Measurements from ENCODE around the gene TSPAN4.
A peak's percentile ranks its signal among the peaks of the same experiment; 100 is the strongest.

The TSPAN4 gene

DNA sequence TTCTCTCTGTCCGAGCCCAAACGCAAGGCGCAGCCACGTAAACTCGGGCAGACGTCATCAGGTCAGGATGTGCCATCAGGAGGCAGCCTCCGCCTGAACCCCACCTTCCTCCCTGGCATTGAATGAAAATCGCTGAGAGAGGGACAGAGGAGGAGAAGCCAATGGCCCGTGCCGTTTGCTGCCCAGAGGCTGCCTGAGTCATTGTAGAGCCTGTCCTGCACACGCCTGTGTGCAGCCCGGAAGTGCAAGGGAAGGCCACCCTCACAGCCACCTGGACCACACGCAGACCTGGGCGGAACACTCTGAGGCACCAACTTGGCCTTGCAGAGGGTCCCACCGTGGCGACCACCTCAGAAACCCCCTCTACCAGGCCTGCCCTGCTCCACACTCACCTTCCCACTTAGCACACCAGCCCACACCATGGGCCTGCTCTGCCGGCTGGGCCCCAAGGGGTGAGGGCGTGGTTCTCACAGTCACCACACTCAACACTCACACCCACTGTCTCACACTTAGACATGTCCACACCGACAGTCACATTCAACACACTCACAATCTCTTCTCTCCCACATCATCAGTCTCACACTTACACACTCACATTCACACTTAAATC lies 58.9 kb downstream of the TSPAN4 start:
- in situ Hi-C loops (cut with HindIII; ENCODE audit: low pct_unique_long_range_greater_than_20kb, low sequenced_read_pairs): no loop called here
- no peak for TF ChIP-seq JUND (IDR thresholded peaks at IDR 0.05; ENCODE audit: low read depth)
- DNase-seq (ENCODE audit: low read depth in 1 of 2, low spot score in 1 of 2): no peak

DNA sequence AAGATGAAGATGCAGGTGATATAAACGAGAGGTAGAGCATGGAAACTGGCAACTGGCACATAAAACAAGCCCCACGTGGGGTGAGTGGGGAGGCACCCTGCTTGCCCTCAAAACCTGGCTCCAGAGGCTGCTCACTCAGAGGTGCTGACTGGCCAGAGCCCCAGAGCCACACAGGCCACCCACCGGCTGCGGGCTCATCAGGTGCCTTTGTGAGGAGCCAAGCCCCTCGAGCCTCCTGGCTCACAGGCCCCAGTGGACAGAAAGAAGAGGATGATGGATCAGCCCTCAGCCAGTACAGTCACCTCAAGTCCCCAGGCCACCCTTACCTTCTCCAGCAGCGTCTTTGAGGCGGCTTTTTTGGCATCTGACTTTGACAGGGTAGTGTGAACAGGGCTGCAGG lies 61.7 kb downstream of the TSPAN4 start:
- in situ Hi-C loops (cut with HindIII; ENCODE audit: low pct_unique_long_range_greater_than_20kb, low sequenced_read_pairs): no loop called here
- no peak for TF ChIP-seq JUND (IDR thresholded peaks at IDR 0.05; ENCODE audit: low read depth)
- DNase-seq (ENCODE audit: low read depth in 1 of 2, low spot score in 1 of 2): no peak

DNA sequence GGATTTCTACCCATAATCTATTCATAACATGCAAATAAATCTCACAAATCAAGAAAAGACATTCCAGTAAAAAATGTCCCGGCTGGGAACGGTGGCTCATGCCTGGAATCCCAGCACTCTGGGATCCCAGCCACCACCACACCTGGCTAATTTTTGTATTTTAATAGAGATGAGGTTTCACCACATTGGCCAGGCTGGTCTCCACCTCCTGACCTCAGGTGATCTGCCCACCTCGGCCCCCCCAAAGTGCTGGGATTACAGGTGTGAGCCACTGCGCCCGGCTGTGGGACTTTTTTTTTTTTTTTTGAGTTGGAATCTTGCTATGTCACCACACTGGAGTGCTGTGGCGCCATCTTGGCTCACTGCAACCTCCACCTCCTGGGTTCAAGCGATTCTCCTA lies 63.3 kb downstream of the TSPAN4 start:
- in situ Hi-C loops (cut with HindIII; ENCODE audit: low pct_unique_long_range_greater_than_20kb, low sequenced_read_pairs): no loop called here
- no peak for DNase-seq (ENCODE audit: low read depth in 1 of 2, low spot score in 1 of 2)
- TF ChIP-seq JUND (IDR thresholded peaks at IDR 0.05; ENCODE audit: low read depth): no peak

DNA sequence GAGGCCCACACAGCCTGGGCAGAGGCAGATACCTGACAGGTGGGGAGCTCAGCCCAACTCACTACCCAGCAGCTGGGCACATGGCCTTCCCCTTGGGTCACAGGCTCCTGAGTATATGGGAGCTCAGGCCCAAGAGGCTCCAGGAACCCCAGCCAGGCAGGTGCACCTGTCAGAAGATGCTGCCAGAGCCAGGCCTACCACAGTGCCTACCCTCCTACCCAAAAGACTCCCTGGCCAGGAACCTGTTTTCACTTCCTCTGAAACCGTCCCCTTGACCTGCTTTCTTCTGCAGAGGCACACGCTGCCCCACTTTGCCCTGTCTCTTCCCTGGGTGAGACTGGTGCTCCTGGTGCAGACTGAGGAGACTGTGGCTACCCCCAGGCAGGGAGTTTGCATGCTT lies 65.0 kb downstream of the TSPAN4 start:
- in situ Hi-C loops (cut with HindIII; ENCODE audit: low pct_unique_long_range_greater_than_20kb, low sequenced_read_pairs): no loop called here
- DNase-seq (ENCODE audit: low read depth in 1 of 2, low spot score in 1 of 2): no peak
- TF ChIP-seq JUND (IDR thresholded peaks at IDR 0.05; ENCODE audit: low read depth): no peak

DNA sequence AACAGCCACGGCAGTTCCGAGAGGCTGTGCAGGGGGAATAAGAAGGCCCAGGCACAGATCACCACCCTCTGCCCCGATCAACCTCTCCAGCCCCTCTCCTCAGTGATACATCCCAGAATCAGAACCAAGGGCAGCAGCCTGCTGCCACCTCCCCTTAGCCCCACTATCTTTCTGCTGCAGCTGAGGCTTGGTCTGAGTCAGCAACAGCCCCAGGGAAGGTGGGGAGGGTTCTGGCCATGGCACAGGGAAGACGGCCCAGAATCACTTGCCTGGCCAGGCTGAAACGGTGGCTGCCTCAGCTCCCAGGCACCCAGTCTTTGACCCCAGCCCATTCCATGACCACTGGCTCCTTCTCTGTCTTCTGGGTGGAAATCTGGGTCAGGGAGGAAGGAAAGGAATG lies 65.6 kb downstream of the TSPAN4 start:
- no peak for DNase-seq (ENCODE audit: low read depth in 1 of 2, low spot score in 1 of 2)
- TF ChIP-seq JUND (IDR thresholded peaks at IDR 0.05; ENCODE audit: low read depth): no peak
- in situ Hi-C loops (cut with HindIII; ENCODE audit: low pct_unique_long_range_greater_than_20kb, low sequenced_read_pairs): no loop called here

DNA sequence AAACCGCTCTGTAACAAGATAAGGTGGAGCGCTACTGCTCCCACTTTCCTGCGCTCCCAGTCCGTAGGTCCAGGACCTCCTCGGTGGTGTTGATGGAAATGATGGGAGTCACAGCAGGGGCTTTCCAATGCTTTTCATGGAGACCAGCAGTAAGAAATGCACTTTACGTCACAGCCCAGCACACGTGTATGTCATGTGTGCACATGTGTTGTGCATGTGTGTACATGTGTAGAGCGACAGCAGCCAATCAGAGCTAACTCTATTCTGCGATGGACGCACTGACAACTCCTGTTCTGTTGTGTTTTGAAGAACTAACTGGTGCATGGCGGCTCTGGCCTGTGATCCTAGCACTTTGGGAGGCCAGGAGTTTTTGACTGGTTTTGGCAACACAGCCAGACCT lies 66.8 kb downstream of the TSPAN4 start:
- in situ Hi-C loops (cut with HindIII; ENCODE audit: low pct_unique_long_range_greater_than_20kb, low sequenced_read_pairs): no loop called here
- no peak for DNase-seq (ENCODE audit: low read depth in 1 of 2, low spot score in 1 of 2)
- TF ChIP-seq JUND (IDR thresholded peaks at IDR 0.05; ENCODE audit: low read depth): no peak

DNA sequence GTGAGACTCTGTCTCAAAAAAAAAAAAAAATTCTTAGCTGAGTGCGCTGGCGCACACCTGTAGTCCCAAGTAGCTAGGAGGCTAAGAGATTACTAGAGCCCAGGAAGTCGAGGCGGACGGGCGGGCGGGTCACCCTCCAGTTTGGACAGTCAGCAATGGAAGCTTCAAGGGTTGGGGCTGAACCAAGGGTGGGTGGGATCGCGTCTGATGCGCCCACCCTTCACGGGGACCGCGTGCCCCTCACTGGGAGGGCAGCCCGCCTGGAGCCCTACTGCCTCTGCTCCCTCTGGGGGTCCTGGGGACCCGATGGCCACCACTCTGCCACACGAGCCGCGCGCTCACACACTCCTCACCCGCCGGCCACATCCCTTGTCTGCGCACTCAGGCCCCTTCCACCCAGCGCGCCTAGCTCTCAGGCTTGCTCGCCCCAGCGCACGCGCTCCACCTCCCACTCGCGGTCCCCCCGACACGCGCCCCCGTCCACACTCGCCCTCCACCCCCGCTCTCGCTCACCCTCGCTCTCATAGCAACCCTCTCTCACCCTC lies 67.5 kb downstream of the TSPAN4 start:
- in situ Hi-C loops (cut with HindIII; ENCODE audit: low pct_unique_long_range_greater_than_20kb, low sequenced_read_pairs): no loop called here
- no peak for DNase-seq (ENCODE audit: low read depth in 1 of 2, low spot score in 1 of 2)
- no peak for TF ChIP-seq JUND (IDR thresholded peaks at IDR 0.05; ENCODE audit: low read depth)

DNA sequence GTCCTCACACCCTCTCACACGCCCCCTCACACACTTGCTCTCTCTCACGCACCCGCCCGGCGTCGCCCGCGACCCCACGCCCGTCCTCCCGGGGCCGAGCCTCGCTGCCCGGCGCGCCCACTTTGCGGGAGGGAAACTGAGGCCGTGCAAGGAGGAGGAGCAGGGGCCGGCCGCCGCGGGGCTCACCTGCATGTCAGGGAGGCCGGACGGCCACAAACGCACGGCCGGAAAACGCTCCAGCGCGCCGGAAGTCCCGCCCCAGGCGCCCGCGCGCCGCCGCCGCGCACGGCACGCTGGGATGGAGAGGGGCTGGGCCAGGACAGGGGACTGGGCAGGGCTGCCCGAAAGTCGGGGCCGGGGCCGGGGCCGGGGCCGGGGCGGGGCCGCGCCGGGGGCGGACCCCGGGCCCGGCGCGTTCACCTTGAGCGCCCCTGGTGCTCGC lies 68.0 kb downstream of the TSPAN4 start, which contains the start of gene CHID1:
TSS of gene CHID1 (minus strand) at position 222 of the 442 bp plus-strand sequence. CDS start 5,994 bp downstream, outside the sequence.
- TF ChIP-seq JUND (IDR thresholded peaks at IDR 0.05; ENCODE audit: low read depth): no peak
- in situ Hi-C loops (cut with HindIII; ENCODE audit: low pct_unique_long_range_greater_than_20kb, low sequenced_read_pairs): no loop called here
- DNase-seq (ENCODE audit: low read depth in 1 of 2, low spot score in 1 of 2): peak; percentile 87 to 90

DNA sequence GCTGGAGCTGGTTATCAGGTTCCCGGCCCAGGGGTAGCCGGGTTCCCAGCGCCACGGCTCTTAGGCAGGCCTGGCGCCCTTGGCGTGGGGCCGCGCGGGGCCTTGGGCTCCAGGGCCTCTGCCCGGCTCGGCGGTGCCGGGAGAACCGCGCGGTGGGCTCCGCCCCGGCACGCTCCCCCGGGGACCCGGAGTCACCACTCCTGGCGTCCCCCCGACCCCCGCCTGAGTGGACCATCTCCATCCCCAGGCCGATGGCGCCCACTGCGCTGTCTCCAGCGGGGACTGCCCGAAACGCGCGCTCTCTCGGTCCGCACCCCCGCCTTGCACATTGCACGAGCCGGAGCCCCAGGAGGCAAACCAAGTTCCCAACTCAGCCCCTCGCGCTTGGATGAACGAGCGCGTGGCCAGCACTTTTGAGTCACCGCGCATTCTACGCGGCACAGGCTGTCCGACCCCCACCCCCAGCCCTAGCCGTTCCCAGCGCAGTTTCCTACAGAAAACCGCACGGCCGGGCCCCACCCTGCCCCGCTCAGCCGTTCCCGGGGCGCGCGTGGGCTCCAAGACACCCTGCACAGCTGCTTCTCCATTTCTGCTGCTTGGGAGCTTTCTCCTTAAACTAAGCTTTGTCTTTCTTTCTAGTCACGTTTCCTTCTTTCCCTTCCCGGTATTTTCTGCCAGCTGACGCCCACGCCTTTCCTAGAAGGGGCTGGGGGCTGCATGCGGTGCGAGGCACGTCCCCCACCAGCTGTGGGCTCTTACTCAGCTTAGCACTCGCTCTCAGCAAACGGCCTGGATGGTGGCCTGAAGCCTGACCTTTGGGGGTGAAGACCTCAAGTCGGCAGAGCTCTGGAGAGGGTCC lies 68.6 kb downstream of the TSPAN4 start:
- DNase-seq (ENCODE audit: low read depth in 1 of 2, low spot score in 1 of 2): peak in 1 of 2 experiments; percentile 19
- in situ Hi-C loops (cut with HindIII; ENCODE audit: low pct_unique_long_range_greater_than_20kb, low sequenced_read_pairs): no loop called here
- TF ChIP-seq JUND (IDR thresholded peaks at IDR 0.05; ENCODE audit: low read depth): no peak

DNA sequence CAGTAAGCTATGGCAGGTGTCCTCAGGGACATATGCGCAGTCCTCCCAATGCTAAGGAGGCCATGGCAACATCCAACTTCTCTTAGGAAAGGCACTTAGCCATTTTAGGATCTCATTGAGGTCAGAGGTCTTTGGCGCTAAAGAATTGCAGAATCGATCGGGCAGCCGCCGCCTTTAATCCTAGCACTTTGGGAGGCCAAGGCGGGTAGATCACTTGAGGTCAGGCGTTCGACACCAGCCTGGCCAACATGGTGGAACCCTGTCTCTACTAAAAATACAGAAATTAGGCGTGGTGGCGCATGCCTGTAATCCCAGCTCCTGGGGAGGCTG lies 69.2 kb downstream of the TSPAN4 start:
- TF ChIP-seq JUND (IDR thresholded peaks at IDR 0.05; ENCODE audit: low read depth): no peak
- in situ Hi-C loops (cut with HindIII; ENCODE audit: low pct_unique_long_range_greater_than_20kb, low sequenced_read_pairs): no loop called here
- DNase-seq (ENCODE audit: low read depth in 1 of 2, low spot score in 1 of 2): no peak

DNA sequence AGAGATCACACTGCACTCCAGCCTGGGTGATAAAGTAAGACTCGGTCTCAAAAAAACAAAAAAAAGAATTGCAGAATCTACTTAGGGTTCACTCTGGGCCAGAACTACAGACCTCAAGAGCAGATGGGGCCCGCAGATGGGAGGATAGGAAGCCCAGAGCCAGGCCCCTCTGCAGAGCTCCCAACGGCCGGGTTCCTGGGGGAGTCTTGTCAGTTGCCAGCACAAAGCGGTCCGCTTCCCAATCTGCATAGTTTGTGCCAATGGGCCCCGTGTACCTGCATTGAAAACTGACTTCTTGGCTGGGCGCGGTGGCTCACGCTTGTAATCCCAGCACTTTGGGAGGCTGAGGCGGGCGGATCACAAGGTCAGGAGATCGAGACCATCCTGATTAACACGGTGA lies 69.6 kb downstream of the TSPAN4 start:
- in situ Hi-C loops (cut with HindIII; ENCODE audit: low pct_unique_long_range_greater_than_20kb, low sequenced_read_pairs): no loop called here
- no peak for DNase-seq (ENCODE audit: low read depth in 1 of 2, low spot score in 1 of 2)
- TF ChIP-seq JUND (IDR thresholded peaks at IDR 0.05; ENCODE audit: low read depth): no peak

DNA sequence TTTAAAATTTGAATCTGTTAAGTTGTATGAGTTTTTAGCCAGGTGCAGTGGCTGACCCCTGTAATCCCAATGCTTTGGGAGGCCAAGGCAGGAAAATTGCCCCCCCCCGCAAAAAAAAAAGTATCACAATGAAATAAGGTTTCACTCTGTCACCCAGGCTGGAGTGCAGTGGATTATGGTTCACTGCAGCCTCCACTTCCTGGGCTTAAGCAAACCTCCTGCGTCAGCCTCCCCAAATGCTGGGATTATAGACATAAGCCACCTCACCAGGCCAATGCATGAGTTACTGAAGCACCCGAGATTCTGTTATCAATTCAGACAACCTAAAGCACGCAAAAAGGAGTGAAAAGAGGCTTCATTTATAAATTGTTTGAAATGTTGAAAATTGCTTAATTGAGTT lies 70.4 kb downstream of the TSPAN4 start:
- no peak for TF ChIP-seq JUND (IDR thresholded peaks at IDR 0.05; ENCODE audit: low read depth)
- DNase-seq (ENCODE audit: low read depth in 1 of 2, low spot score in 1 of 2): no peak
- in situ Hi-C loops (cut with HindIII; ENCODE audit: low pct_unique_long_range_greater_than_20kb, low sequenced_read_pairs): no loop called here

DNA sequence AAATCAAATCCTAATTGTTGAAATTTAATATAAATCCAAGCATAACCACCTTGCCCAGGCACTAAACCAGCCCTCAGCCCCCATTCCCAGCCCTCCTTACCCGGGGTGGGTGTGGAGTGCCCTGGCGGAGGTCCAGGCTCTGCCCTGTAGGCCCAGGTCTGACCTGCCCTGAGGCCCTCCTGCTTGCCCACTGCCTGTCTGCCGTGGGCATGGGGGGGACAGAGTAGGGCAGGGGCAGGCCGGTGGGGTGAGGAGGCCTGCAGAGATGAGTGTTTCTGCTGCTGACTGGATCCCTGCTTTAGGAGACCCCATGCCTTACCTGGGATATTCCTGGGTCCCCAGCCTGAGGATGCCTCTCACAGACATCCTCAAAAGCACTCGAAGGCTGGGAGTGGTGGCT lies 71.6 kb downstream of the TSPAN4 start:
- no peak for DNase-seq (ENCODE audit: low read depth in 1 of 2, low spot score in 1 of 2)
- in situ Hi-C loops (cut with HindIII; ENCODE audit: low pct_unique_long_range_greater_than_20kb, low sequenced_read_pairs): no loop called here
- no peak for TF ChIP-seq JUND (IDR thresholded peaks at IDR 0.05; ENCODE audit: low read depth)

Data from T47D (cell line).